Stimulated activated CD8-positive, alpha-beta memory T cell treated with anti-CD3 and anti-CD28 coated beads, Interleukin-2, amount 100 ng/mL, for 1 hour (primary cell): ENCODE results near the gene ERMP1.

ENCODE experiments used
- DNase-seq, 2 donors: peaks; one replicate each; pipeline ENCODE4 v3.0.0-alpha.2; 2020; ENCODE audit warnings: low read depth in 2 of 2

The ERMP1 gene

DNA sequence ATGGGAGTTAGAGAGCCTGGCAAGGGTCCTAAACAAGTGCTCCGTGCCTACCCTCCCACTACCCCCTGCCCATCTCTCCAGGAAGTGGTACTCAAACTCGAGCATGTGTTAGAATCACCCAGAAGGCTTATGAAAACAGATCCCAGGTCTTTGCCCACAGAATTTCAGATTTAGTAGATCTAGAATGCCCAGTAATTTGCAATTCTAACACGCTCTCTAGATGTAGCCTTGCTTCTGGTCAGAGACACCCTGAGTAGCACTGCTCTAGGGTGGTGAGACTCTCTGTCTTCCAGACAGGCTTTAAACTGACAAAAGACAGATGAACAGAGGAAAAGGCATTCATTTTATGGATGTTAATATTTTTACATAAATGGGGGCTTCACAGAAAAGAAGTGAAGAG is 20.7 kb upstream of the ERMP1 start:
- no peak for DNase-seq

DNA sequence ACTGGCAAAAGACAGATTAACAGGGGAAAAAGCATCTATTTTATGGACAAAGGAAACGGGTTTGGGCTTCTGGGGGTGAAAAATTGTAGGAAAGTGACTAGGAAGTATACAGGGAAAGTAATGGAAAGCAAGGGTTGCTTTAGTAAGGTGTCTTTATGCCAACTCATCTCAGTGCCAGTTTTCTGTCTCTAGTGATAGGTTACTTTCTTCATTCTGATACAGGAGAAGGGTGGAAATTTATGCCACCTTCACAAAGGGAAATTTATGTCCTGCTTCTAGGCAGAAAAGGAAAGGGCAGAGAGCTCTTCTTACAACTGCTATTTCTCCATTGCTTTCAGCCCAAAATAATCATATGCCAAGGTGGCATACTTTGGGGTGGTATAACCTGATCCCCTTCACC is 20.1 kb upstream of the ERMP1 start:
- no peak for DNase-seq

DNA sequence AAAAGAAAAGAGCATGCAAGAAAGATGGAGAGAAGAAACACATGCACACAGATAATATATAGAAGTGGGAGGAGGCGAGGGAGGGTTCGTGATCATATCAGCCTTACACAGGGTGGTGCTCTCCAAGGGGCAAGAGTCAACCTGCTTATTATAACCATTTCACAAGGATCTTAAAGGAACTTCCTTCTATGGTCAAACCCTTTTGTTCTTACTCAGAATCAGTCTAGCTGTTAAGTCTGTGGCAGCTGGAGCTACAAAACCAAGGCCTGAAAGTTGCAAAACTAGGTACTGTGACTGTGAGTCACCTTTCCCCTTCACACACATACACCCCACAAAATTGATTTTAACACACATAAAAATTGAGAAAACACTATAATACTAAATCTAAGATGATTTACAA is 18.5 kb upstream of the ERMP1 start:
- DNase-seq, result no peak

DNA sequence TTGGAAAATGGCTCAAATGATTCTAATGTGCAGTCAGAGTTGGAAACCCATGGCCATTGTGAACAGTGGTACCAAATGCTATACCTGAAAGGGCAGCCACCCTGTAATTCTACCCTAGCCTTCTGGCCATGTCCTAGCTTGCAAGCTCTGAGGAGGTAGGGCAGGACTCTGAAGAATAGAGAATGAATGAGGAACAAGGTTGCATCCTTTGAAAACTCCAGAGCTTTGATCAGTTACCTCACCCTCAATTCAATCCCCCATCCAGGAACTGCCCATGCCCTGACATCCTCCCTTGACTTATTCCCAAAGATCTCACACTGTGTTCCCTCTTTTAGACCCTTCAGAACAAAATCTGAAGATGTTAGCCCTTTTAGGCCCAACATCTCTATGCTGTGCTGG is 17.8 kb upstream of the ERMP1 start:
- no peak for DNase-seq

DNA sequence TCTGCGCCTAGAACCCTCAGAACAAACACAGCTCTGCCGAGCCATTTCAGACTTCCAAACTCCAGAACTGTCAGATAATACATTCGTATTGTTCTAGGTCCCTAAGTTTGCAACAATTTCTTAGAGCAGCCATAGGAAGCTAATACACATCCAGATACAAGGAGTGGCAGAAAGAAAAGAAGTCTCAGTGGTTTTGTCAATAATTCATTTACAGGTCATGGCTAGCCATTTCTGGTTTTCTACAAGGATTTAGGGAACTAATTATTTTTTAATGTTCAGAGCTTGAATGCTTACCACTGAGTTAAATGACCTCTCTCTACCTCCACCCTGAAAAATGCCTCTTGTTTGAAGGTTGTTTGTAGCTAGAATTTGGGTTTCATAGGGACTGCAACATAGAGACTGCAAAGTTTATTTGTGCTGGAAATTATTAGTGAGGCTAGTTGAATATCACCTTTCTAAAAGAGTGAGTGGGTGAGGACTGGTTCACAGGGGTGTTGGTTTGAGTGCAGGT is 15.5 kb upstream of the ERMP1 start:
- no peak for DNase-seq

DNA sequence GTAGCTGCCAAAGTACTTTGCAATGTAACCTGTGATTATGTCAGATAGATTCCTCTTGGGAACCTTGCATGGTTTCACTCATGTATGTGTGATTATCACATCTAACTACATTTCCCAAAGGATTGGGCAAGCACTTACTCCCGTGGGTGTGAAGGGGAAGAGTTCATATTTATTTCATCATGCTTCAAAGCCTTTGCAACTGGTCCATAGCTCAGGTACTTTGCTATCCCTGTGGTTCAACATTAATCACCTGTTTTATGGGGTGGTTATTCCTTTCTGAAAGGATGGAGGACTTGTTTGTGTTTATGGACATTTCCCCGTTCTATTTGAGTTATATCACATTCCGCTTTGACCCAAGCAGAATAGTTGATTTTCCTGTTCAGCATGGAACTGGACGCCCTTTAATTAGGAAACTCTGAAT is 13.6 kb upstream of the ERMP1 start:
- no peak for DNase-seq

DNA sequence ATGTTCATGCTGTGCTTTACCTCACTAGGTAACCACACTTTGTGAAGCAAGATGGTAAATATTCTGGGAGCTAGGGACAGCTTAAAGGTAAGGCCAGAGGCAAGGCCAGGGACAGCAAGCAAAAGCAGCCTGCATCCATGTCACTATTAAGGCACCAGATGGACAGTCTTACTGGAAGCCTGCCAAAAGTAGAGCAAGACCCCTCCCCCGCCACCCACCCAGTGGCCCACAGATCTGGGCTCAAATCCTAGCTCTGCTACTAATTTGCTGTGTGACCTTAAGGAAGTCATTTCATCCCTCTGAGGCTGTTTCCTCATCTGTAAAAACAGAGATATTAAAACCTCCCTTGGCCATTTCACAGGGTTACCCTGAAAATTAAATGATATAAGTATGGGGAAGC is 13.2 kb upstream of the ERMP1 start:
- DNase-seq, result no peak

DNA sequence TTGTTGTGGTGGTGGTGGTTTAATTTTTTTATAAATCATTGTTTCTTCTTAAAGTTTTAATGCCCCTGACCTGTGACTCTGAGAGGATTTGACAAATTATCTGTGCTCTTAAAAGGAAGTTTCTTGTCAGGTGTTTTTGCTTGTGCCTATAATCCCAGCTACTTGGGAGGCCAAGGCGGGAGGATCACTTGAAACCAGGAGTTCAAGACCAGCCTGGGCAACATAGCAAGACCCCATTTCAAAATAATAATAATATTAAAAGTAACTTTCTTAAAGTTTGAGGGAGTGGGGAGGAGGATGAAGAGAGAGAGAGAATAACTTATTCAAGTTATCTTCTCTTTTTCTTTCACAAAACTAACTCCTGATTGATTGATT is 12.2 kb upstream of the ERMP1 start:
- no peak for DNase-seq

DNA sequence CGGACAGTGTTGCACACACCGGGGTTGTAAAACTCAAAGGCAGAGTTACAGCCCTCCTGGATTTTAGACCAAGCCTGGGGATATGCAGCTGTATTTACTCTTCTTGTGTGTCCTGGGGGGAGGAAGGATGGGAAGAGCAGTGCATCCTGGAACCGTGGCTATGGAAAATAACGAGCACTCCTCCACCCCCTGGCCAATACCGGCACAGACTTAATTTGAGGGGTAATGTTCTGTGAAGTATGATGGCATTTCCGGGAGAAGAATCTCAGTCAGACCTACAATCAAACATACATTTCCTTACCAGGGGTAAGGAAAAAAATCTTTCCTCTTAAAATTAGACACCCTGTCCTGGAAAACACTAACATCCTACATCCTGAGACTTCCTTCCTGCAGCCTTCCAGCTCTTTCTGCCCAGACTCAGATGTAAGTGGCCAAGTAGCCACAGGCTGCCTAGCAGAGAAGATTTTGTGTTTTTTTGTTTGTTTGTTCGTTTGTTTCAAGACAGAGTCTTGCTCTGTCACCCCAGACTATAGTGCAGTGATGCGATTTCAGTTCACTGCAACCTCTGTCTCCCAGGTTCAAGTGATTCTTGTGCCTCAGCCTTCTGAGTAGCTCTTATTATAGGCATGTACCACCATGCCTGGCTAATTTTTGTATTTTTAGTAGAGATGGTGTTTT is 11.0 kb upstream of the ERMP1 start:
- DNase-seq, result no peak

DNA sequence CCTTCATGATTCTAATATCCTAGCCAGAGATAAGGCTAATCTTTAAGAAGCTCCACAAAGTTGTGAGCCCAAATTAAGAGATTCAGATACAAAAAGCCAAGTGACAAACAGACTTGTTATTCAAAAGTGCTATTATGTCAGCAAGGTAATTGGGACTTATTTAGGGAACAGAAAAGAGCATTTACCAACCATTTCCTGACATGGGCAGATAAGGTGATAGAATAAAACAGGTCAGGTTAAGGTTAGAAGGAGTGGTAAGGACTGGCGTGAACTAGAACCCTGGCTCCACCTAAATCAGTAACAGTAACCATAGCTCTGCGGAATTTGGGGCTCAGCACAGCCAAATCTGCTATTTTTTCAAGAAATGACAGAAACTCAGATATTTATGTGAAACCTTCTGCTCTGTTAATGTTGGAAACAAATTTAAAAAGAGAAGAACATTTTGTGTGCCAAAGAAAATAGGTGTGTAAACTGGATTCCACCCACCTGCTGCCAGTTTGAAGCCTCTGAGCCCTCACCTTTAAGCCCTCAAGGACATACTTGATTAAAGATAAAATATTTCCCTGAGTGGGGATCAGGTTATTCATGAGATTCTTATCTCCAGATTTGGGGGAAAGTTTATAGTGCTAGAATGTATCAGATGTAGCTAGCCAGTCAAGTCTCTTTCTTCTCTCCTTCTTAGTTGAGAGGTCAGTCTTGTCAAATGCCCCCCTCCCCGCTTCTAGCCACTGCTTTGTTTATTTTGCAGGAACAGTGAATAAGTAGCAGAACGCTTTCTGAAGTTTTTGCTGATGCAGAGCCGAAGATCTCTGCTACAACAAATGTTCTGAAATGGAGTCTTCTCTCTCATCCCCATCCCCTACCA is 10.2 kb upstream of the ERMP1 start:
- DNase-seq, result no peak

DNA sequence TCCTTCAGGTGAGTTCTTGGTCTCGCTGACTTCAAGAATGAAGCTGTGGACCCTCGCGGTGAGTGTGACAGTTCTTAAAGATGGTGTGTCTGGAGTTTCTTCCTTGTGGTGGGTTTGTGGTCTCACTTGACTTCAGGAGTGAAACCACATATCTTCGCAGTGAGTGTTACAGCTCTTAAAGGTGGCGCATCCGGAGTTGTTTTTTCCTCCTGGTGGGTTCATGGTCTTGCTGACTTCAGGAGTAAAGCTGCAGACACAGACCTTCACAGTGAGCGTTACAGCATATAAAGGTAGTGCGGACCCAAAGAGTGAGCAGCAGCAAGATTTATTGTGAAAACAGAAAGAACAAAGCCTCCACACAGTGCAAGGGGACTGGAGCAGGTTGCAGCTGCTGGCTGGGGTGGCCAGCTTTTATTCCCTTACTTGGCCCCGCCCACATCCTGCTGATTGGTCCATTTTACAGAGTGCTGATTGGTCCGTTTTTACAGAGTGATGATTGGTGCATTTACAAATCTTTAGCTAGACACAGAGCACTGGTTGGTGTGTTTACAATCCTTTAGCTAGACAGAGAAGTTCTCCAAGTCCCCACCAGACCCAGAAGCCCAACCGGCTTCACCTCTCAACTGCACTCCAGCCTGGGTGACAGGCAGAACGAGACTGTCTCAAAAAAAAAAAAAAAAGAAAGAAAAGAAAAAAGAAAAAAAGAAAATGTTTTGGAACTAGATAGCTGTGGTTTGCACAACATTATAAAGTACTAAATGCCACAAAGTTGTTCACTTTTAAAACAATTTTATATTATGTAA is 9.1 kb upstream of the ERMP1 start:
- DNase-seq, result peak; percentile 21 to 31

DNA sequence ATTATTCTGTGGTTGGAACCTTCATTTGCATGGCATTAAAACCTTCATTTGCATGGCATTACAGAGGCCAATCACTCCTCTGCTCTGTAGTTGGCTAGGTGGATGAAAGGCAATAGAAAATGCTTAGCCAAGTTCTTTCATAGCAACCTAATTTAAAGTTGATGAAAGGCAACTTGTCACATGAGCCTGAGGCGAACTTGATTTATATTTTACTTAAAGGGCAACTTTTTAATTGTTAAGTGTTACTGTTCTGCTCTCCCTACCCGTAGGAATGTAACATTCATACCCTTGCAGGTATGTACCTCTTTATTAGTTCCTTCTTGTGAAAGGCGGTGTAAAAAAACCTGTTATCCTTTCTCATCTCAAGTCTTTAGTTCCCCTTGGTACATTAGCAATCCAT is 7.9 kb upstream of the ERMP1 start:
- no peak for DNase-seq

DNA sequence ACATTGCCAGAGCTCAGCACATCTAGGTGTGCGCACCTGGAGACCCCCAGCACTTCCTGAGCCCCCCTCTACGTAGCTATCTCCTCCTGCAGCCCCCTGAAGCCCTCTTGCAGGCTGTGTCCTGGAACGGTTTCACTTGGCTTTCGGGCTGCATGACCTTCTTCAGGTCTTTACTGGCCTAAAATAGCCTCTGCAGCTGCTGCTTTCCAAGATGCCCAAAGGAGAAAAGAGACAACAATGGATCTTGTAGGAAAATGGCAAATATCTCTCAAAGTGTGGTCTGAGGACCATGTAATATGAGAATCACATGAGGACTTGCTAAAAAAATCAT is 6.6 kb upstream of the ERMP1 start:
- no peak for DNase-seq

DNA sequence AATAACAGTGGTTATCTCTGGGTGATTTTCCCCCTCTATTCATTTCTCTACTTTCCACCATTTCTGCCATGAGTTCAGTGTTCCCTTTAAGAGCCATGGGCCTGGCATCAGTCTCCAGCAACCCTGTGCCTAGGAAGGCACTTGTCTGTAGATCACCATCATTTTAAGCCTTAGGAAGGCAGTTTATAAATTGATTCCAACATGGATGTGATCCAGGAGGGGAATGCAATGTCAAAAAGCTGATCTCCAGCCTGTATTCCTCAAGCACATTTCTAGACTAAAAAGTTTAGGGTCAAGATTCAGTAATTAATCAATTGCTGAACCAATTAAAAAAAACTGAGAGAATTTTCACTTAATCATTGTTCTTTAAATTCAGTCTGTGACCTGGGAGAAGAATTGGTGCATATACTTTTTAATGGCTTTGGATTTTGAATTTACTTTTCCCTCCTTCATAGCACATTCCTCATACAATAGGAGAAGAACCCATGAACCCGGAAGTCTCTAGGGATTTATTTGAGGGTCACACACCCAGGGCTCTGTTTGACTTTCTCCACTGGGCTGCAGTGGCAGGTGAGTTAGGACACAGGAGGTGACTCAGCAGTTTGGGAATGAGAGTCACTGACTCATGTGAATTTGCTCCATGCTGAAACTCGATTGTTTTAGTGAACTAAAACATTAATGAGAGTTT is 6.1 kb upstream of the ERMP1 start:
- DNase-seq, result no peak

DNA sequence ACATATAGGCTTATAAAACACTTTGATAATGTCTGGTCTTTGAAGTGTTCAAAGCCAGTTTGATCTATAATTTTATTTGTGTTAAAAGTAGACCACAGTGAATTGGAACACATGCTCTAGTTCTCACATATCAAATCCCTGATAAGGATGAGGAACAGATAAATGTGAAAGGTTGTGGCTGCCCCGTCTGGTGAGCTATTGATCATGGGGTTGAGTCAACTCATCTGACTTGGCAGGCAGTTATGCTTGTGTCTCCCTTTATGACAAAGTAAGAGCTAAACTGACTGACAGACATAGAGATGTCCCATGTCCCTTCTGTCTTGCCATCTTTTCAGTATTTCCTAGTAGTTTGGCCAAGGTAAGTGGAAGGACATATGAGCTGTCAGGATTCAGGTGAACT is 2.9 kb upstream of the ERMP1 start:
- DNase-seq, result no peak

DNA sequence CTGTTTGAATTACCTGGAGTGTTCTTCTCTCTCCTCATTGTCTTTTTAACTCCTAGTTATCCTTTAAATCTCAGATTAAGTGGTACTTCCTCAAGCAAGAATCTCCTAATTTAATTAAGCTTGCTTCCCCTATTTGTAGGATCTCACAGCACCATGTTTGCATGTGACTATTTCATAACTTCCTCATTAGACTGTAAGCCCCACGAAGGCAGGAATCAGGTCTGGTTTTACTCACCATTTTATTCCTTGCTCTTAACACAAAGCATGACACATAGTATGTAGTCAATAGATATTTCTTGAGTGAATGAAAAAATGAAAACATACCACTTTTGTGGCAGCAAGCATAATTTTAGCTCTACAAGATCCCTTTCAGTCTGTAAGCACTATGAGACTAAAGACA is 1.3 kb upstream of the ERMP1 start:
- no peak for DNase-seq

DNA sequence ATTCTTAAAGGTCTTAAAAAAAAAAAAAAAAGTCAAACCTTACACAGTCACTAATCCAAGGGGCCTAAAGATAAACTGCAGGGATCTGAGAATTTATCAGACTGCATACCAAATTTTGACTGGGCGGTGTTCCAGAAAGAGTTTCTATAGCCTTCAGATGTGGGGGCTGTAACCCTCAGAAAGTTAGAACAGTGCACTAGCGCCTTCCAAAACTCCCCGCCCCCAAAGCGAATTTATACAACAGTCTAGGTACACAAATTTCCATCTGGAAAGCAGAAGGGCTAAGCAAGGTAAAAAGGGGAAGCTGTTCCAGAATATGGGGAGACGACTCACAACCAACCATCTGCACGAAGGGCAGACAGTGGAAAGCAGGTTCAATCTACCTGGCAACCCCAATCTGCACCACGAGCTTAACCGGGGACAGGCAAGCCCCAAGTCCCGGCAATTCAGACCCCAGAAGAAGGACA is 813 bp downstream of the ERMP1 start:
- DNase-seq, result no peak

DNA sequence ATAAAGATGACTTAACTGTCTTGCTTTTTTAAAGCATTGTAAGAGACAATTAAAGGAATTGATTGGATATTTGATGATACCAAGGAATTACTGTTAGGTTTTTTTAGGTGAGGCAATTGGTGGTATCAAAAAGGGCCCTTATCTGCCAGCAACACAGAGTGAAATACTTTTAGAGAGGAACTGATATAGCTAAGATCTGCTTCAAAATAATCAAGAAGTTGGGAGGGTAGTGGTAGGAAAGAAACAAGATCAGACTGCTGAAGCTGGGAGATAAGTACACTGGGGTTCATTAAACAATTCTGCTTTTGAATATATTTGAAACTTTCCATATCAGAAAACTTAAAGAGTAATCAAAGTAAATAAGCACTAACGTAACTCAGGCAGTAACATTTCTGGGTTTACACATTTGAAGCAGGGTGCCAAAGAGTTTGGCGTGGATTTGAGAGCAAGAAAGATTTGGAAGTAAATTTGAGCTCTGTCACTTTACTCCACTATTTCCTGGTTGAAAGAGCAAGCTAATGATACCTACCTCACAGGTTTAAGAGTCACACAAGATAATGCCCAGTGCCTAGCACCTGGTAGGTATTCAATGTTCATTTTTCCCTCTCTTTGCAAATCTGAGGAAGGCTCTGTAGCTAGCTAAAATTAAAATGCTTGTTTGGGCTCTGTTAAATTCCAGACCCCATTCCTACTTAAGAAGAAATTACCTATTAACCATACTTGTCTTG is 6.9 kb downstream of the ERMP1 start:
- DNase-seq, result no peak

DNA sequence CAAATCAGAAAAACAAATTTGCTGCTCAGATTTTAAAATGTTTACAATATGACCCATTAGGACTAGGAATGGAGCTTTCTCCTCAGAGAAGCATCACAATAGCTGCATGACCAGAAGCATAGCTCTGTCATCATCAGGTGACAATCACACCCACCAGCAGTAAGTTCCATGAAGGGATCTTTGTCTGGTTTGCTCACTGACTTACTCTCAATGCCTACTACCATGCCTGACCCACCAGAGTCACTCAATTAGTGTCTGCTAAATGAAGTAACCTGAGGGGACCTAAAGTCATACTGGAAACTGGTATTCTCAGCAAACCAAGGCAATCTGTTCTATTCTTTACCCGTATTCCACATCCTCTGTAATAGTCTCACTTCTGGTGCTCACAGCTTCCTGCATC is 7.7 kb downstream of the ERMP1 start:
- DNase-seq, result no peak

DNA sequence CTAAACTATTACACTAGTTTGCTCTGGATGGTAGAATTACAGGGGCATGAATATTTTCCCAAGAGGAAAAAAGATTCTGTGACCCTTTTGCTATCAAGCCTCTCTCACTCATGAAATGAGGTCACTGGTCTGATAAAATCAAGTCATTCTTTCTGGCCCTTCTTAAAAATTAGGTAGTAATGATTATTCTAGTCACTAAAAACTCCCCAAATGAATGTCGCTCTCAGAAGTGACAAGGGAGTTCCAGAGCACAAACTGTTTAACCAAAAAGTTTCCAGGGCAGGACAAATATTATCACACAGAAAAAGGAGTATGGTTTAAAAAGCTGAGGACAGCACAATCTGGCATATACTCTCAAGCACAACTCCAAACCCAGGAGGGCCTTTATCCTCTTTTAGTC is 12.5 kb downstream of the ERMP1 start:
- no peak for DNase-seq

DNA sequence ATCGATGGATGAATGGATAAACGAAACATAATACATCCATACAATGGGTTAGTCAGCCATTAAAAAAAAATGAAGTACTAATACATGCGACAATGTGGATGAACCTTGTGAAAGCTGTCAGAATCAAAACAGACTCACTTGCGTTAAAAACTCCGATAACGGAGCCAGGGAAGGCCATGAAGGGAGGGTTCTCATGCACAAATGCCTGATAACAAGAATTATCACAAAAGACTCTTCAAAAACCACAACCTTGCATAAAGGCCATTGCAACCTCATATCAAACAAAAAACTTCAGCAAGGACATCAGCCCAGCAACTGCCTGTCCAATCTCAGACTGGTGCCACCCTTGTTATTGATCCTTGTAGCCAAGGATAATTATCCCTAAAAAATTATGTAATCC is 13.7 kb downstream of the ERMP1 start:
- no peak for DNase-seq
